Left hindlimb (tissue), 1 donor: ENCODE data around the gene IMPDH2.
"Not testable (repeated sequence)": the region's sequence is repeated elsewhere in the genome, so short reads cannot be mapped to it uniquely, and the experiment has no call there.

Experiments used
- DNase-seq: peaks from one replicate; pipeline ENCODE4 v3.0.0-alpha.2; 2018

IMPDH2 gene

GRCh38 chr3:49021213-49021812 is 7.9 kb downstream of the IMPDH2 start:
- peak; percentile 98 for DNase-seq

- DNase-seq = peak; percentile 59
Measured at GRCh38 chr3:49020330-49021212, 8.6 kb downstream of the IMPDH2 start.

GRCh38 chr3:49019941-49020329 is 9.3 kb downstream of the IMPDH2 start:
- no peak for DNase-seq

- DNase-seq = no peak
Measured at GRCh38 chr3:49018707-49019006, 10.5 kb downstream of the IMPDH2 start.

- peak; percentile 81 for DNase-seq
Measured at GRCh38 chr3:49017971-49018706, 11.1 kb downstream of the IMPDH2 start, which contains the start of gene DALRD3. Gene DALRD3, minus strand, starts transcription at chr3:49018580. Its CDS starts 16 bp downstream, at chr3:49018564.

GRCh38 chr3:49017229-49017970 is 11.8 kb downstream of the IMPDH2 start:
- no peak for DNase-seq

GRCh38 chr3:49016414-49017228 is 12.6 kb downstream of the IMPDH2 start:
- no peak for DNase-seq

- no peak for DNase-seq
Measured at GRCh38 chr3:49015765-49016164, 13.4 kb downstream of the IMPDH2 start.

GRCh38 chr3:49015072-49015471 is 14.1 kb downstream of the IMPDH2 start:
- no peak for DNase-seq

- DNase-seq = peak; percentile 31
Measured at GRCh38 chr3:49013738-49014660, 15.2 kb downstream of the IMPDH2 start.

- peak; percentile 20 for DNase-seq
Measured at GRCh38 chr3:49013113-49013737, 16.0 kb downstream of the IMPDH2 start.

- peak; percentile 25 for DNase-seq
Measured at GRCh38 chr3:49012441-49013017, 16.7 kb downstream of the IMPDH2 start.

GRCh38 chr3:49009396-49009795 is 19.8 kb downstream of the IMPDH2 start:
- no peak for DNase-seq

GRCh38 chr3:49008627-49009026 is 20.6 kb downstream of the IMPDH2 start:
- not testable (repeated sequence) for DNase-seq

GRCh38 chr3:49007771-49008528 is 21.2 kb downstream of the IMPDH2 start:
- DNase-seq = peak; percentile 93

GRCh38 chr3:49007068-49007770 is 22.0 kb downstream of the IMPDH2 start, which contains the start of gene WDR6:
Gene WDR6, plus strand, starts transcription at chr3:49007391. Its CDS starts 41 bp downstream, at chr3:49007432.
- peak; percentile 97 for DNase-seq

GRCh38 chr3:49006408-49007067 is 22.7 kb downstream of the IMPDH2 start:
- peak; percentile 67 for DNase-seq

GRCh38 chr3:49005998-49006397 is 23.2 kb downstream of the IMPDH2 start:
- no peak for DNase-seq
